Colonic mucosa (tissue), 4 donors: ENCODE results near the gene SLC38A9. TPM values are rescaled to one million over a fixed set of nuclear protein-coding genes. Genes with fewer than 3 reads are reported as not detected.

Experiments used
- DNase-seq: peaks from one replicate; pipeline ENCODE4 v3.0.0-alpha.2; 2020
- H3K27ac ChIP-seq: fragments of 200-600 bp; one replicate; pipeline ENCODE4 v1.8.0; 2021
- H3K27me3 ChIP-seq: fragments of 200-600 bp; one replicate; pipeline ENCODE4 v1.8.0; 2021
- H3K36me3 ChIP-seq: fragments of 200-600 bp; one replicate; pipeline ENCODE4 v1.8.0; 2021
- H3K4me1 ChIP-seq: fragments of 200-600 bp; one replicate; pipeline ENCODE4 v1.8.0; 2021; ENCODE audit warnings: mild to moderate bottlenecking
- H3K4me3 ChIP-seq: fragments of 200-600 bp; one replicate; pipeline ENCODE4 v1.8.0; 2021
- H3K9ac ChIP-seq, 2 donors: one replicate each; pipeline ENCODE4 v1.7.0; 2013; ENCODE audit warnings: control low read depth in 2 of 2, low read depth in 2 of 2, low read length in 2 of 2
- H3K9me3 ChIP-seq: fragments of 200-600 bp; one replicate; pipeline ENCODE4 v1.8.0; 2021
- CTCF ChIP-seq: fragments of 200-600 bp; IDR thresholded peaks from one replicate; pipeline ENCODE4 v1.8.0; 2022; ENCODE audit warnings: antibody characterized with exemption, mild to moderate bottlenecking
- intact Hi-C: fragments of 100-400 bp; cut with DNase I; formaldehyde crosslinking; loops from one replicate; pipeline ENCODE4 v1.14.1; 2022
- total RNA-seq, 2 donors: library from RNA; stranded (reverse); fragmentation: NEBNext Ultra II Directional in 1 of 2; extraction: Animal tissue kit (Norgen Biotek cat#: 25700) in 1 of 2; gene quantifications; one replicate each; pipeline ENCODE4 v1.2.1, GENCODE V29; 2021
- donor health status: healthy.
- donor health status: DM: no; HTN: no; CAD: no.
- donor health status: DM: no; HTN: no; CAD: no.

Gene SLC38A9
- total RNA-seq, 2 donors from 2014 or later = 17.3 to 20.0 TPM

GRCh38 chr5:55675119-55675518, 37.0 kb downstream of the SLC38A9 start:
- no peaks in the 10 kb centered on the region for H3K9me3 ChIP-seq
- no peak overlapping the region for H3K9ac ChIP-seq
- H3K27me3 ChIP-seq = no peaks in the 10 kb centered on the region
- no peaks in the 10 kb centered on the region for H3K4me1 ChIP-seq
- no peaks in the 10 kb centered on the region for H3K36me3 ChIP-seq
- no peak for TF ChIP-seq CTCF
- H3K27ac ChIP-seq = no peak overlapping the region
- intact Hi-C loops = no loop called here
- H3K4me3 ChIP-seq = no peak overlapping the region
- DNase-seq = no peak

GRCh38 chr5:55674340-55674739, 37.8 kb downstream of the SLC38A9 start:
- no peak overlapping the region for H3K9ac ChIP-seq
- no peak overlapping the region for H3K27ac ChIP-seq
- no peak for DNase-seq
- no peaks in the 10 kb centered on the region for H3K27me3 ChIP-seq
- H3K4me1 ChIP-seq = no peaks in the 10 kb centered on the region
- intact Hi-C loops = no loop called here
- no peaks in the 10 kb centered on the region for H3K36me3 ChIP-seq
- H3K4me3 ChIP-seq = no peak overlapping the region
- H3K9me3 ChIP-seq = no peaks in the 10 kb centered on the region
- no peak for TF ChIP-seq CTCF

- Histone ChIP-seq H3K4me1 (no peaks in the 10 kb centered on the region), H3K27me3 (no peaks in the 10 kb centered on the region), H3K36me3 (no peaks in the 10 kb centered on the region), H3K9me3 (no peaks in the 10 kb centered on the region), H3K4me3 (no peak overlapping the region), H3K9ac (no peak overlapping the region), H3K27ac (no peak overlapping the region)
- no peak for TF ChIP-seq CTCF
- no peak for DNase-seq
- intact Hi-C loops = no loop called here
Measured at GRCh38 chr5:55672477-55672911, 39.6 kb downstream of the SLC38A9 start.

- intact Hi-C loops = no loop called here
- Histone ChIP-seq H3K9me3 (no peaks in the 10 kb centered on the region), H3K4me3 (no peak overlapping the region), H3K9ac (no peak overlapping the region), H3K27me3 (no peaks in the 10 kb centered on the region), H3K36me3 (no peaks in the 10 kb centered on the region), H3K27ac (no peak overlapping the region), H3K4me1 (no peaks in the 10 kb centered on the region)
- DNase-seq = no peak
- TF ChIP-seq CTCF = no peak
Measured at GRCh38 chr5:55671975-55672374, 40.1 kb downstream of the SLC38A9 start.

GRCh38 chr5:55668356-55668755, 43.8 kb downstream of the SLC38A9 start:
- no peak for TF ChIP-seq CTCF
- Histone ChIP-seq H3K9me3 (no peaks in the 10 kb centered on the region), H3K27me3 (no peaks in the 10 kb centered on the region), H3K4me1 (no peaks in the 10 kb centered on the region), H3K36me3 (no peaks in the 10 kb centered on the region), H3K27ac (no peak overlapping the region), H3K4me3 (no peak overlapping the region), H3K9ac (no peak overlapping the region)
- no peak for DNase-seq
- intact Hi-C loops = no loop called here

- no peak for TF ChIP-seq CTCF
- Histone ChIP-seq H3K9ac (no peak overlapping the region), H3K9me3 (no peaks in the 10 kb centered on the region), H3K4me1 (no peaks in the 10 kb centered on the region), H3K36me3 (no peaks in the 10 kb centered on the region), H3K27me3 (no peaks in the 10 kb centered on the region), H3K4me3 (no peak overlapping the region), H3K27ac (no peak overlapping the region)
- DNase-seq = no peak
- intact Hi-C loops = no loop called here
Measured at GRCh38 chr5:55667938-55668337, 44.2 kb downstream of the SLC38A9 start.
